Stomach (tissue), 4 donors: ENCODE data around the gene SMIM41.

ENCODE experiments used
- CTCF ChIP-seq, 7 experiments: fragments of 450-650 bp in 4 of 7; fragments of 200-600 bp in 3 of 7; sonication (generic) in 3 of 7; IDR thresholded peaks; one replicate each; pipeline ENCODE4 v1.5.1; 2016 to 2019; ENCODE audit warnings: antibody characterized with exemption in 7 of 7, control low read depth in 2 of 7, mild to moderate bottlenecking in 1 of 7
- EP300 ChIP-seq: sonication (generic); formaldehyde crosslinking; IDR thresholded peaks from one replicate; pipeline ENCODE4 v1.6.1; 2017; ENCODE audit warnings: antibody characterized with exemption
- POLR2A ChIP-seq, 4 donors: fragments of 450-650 bp; IDR thresholded peaks; one replicate each; pipeline ENCODE4 v1.6.1; 2016; ENCODE audit warnings: antibody characterized with exemption in 4 of 4, control low read depth in 2 of 4, mild to moderate bottlenecking in 1 of 4, moderate library complexity in 1 of 4
- POLR2AphosphoS5 ChIP-seq, 3 donors: sonication (generic); formaldehyde crosslinking; IDR thresholded peaks; one replicate each; pipeline ENCODE4 v1.6.1; 2016; ENCODE audit warnings: antibody characterized with exemption in 3 of 3

GRCh38 chr12:52080403-52081251 is 1.1 kb downstream of the SMIM41 start:
- TF ChIP-seq CTCF (IDR thresholded peaks at IDR 0.05) (no peak), POLR2A (IDR thresholded peaks at IDR 0.05) (no peak), EP300 (no peak), POLR2AphosphoS5 (IDR thresholded peaks at IDR 0.05) (no peak)
